WI38 (cell line): ENCODE data around the gene LIG3.
"Not testable (repeated sequence)": the region's sequence is repeated elsewhere in the genome, so short reads cannot be mapped to it uniquely, and the experiment has no call there.

Experiments
- H3K4me3 ChIP-seq: 2 replicates; pipeline ENCODE4 v1.5.1; 2011; ENCODE audit warnings: low read depth, mild to moderate bottlenecking, control low read depth, low read length
- TF ChIP-seq, protein P1 (sequence below): IDR thresholded peaks from 2 replicates; pipeline ENCODE4 v1.5.1; 2012; ENCODE audit warnings: low read depth, mild to moderate bottlenecking, control low read depth, low read length

The LIG3 gene

DNA sequence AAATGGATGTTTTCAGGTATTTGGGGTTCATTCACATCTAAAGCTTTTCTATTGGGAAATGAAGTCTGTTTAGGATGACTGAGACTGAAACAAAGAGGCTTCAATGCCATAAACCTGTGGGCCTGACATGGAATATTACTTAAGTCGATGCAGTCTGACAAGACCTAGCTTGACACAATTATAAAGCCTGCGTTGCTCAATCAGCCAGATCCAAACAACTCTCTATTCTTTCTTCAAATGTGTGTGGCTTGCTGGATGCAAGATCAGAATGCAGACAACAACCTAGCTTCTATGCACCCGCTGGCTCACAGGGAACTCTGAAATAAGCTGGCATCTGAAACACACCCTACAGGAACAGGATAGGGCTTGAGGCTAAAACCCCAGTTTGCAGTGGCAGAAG, 43.2 kb downstream of the LIG3 start:
- TF ChIP-seq, protein P1, sequence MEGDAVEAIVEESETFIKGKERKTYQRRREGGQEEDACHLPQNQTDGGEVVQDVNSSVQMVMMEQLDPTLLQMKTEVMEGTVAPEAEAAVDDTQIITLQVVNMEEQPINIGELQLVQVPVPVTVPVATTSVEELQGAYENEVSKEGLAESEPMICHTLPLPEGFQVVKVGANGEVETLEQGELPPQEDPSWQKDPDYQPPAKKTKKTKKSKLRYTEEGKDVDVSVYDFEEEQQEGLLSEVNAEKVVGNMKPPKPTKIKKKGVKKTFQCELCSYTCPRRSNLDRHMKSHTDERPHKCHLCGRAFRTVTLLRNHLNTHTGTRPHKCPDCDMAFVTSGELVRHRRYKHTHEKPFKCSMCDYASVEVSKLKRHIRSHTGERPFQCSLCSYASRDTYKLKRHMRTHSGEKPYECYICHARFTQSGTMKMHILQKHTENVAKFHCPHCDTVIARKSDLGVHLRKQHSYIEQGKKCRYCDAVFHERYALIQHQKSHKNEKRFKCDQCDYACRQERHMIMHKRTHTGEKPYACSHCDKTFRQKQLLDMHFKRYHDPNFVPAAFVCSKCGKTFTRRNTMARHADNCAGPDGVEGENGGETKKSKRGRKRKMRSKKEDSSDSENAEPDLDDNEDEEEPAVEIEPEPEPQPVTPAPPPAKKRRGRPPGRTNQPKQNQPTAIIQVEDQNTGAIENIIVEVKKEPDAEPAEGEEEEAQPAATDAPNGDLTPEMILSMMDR = no peak
- H3K4me3 ChIP-seq = no peak overlapping the region

DNA sequence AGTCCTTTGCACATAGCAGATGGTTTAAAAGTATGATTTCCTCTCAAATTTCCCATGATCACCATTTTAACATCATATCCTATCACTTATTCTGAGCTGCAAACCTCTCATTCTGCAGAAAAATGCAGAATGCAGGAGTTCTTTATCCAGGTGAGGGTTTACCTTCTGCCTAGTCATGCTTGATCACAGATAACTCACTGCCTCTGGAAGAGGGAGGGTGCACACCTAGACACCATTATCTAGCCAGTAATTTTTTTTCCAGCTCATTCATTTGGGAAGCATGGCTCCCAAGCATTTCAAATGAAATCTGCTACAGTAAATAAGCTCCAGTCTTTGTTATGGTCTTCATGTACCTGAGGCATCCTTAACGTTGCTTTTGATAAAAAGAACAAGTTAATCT, 45.2 kb downstream of the LIG3 start:
- TF ChIP-seq, protein P1 = no peak
- no peak overlapping the region for H3K4me3 ChIP-seq

DNA sequence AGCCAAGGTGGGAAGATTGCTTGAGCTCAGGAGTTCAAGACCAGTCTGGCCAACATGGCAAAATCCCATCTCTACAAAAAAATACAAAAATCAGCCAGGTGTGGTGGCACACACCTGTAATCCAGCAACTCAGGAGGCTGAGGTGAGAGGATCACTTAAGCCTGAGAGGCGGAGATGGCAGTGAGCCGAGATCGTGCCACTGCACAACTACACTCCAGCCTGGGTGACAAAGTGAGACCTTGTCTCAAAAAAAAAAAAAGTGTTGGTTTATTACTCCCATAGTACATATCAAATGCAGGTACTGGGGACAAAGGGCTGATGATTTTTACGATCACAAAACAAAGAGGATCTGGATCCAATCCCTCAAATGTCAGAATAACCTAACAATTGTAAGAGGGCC, 47.8 kb downstream of the LIG3 start:
- H3K4me3 ChIP-seq = not testable (repeated sequence)

DNA sequence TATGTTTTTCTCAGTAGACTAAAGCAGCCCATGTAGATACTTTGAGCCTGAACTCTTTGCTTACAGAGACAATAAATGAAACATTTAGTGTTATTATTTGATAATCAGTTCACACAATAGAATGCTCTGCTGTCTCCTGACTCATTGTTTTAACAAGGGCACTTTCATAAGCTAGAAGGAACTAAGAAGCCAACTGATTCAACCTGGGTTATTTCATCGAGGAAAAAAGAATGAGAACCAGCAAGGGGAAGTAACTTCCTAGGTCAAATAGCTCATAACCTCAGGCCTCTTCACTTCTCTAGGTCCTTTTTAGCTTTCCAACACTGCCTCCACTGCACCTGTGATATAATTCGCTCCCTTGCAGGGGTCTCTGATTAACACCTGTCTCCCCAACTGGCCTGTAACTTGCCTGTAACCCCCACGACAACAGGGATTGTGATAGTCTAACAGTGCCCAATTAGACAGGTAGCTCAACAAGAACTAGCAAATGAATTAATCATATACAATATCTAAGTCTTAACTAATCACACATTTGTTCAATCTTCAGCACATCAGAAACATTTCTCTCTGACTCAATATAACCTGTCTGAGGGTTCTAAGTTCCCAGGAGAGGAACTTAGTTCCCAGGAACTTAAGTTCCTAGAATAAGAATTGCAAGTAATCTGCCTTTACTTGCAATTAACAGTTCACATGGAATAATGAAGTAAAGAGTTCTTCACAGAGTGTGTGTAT, 48.4 kb downstream of the LIG3 start:
- no peak overlapping the region for H3K4me3 ChIP-seq
- TF ChIP-seq, protein P1 = no peak

DNA sequence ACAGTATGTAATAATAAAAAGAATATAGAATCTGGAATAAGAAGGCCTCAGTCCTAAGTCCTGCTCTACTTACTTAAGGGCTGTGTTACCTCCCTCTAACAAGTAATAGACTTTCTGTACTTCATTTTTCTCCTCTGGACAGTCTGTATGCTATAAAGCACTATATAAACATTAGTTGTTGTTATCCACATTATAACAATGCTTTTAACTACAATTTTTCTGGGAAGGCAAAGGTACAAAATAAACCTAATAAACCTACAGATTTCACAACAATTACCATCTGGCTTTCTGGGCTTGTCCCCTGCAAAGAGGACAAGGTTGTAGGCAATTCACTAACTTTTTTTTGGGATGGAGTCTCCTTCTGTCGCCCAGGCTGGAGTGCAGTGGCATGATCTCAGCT, 50.5 kb downstream of the LIG3 start:
- no peak overlapping the region for H3K4me3 ChIP-seq

DNA sequence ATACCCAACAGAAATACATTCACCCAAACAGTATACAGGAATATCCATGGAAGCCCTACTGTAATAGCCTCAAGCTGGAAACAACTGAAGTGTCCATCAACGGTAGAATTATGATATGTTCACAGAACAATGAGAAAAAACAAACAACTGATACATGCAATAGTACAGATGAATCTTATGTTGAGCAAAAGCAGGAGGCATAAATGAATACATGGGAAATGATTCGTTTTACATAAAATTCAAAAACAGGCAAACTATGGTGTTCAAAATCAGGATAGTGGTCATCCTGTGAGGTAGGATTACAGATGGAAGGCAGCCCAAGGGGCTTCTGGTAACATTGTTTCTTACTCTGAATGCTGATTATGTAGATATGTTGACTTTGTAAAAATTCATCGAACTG, 58.1 kb downstream of the LIG3 start:
- TF ChIP-seq, protein P1 = no peak
- H3K4me3 ChIP-seq = no peak overlapping the region

More for the DNA sequence above, 50.5 kb downstream of the LIG3 start:
- TF ChIP-seq, protein P1 = no peak

DNA sequence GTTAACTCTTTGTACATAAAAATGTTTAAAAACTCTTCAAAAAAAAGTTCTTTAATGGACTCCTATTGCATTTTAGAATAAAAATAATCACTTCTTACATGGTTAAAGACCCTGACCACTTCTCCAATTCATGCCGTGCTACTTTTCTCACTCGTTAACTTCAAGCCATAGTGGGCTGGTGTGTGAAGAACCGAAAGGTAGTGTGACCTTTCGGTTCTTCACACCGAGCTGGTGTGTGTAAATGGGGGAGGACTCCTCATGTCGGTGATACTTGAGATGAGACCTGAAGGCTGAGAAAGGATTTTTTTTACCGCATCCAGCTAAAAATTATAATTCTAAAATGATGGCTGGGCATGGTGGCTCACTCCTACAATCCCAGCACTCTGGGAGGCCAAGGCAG, 61.1 kb downstream of the LIG3 start:
- no peak overlapping the region for H3K4me3 ChIP-seq
- TF ChIP-seq, protein P1 = no peak

DNA sequence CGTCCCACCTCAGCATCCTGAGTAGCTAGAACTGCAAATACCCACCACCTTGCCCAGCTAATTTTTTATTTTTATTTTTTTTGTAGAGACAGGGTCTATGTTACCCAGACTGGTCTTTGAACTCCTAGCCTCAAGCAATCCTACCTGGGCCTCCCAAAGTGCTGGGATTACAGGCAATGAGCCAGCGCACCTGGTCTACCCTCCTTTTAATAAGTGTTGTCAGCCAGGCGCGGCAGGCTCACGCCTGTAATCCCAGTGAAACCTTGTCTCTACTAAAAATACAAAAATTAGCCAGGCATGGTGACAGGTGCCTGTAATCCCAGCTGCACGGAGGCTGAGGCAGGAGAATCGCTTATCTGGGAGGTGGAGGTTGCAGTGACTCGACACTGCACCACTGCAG, 63.9 kb downstream of the LIG3 start:
- TF ChIP-seq, protein P1 = no peak
- H3K4me3 ChIP-seq = no peak overlapping the region

DNA sequence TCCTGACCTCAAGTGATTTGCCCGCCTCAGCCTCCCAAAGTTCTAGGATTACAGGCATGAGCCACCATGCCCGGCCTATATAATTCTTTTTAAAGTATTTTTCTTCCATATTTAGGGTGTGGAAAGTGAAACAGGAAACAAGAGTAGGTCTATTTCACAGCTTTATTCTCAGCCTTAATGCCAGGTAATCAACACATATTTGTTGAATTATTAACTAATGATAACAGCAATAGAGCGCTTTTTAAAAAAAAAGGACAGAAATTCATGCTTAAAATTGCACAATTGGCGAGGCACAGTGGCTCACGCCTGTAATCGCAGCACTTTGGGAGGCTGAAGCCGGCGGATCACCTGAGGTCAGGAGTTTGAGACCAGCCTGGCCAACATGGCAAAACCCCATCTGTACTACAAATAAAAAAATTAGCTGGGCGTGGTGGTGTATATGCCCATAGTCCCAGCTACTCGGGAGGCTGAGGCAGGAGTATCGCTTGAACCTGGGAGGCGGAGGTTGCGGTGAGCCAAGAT, 65.2 kb downstream of the LIG3 start:
- not testable (repeated sequence) for H3K4me3 ChIP-seq
